ENCODE results near the gene GIPC2.
"Not testable (repeated sequence)": the region's sequence is repeated elsewhere in the genome, so short reads cannot be mapped to it uniquely, and the experiment has no call there.

Gene GIPC2

GRCh38 chr1:78079580-78079979 is 33.8 kb downstream of the GIPC2 start:
- no peak overlapping the region for H3K4me3 ChIP-seq (ENCODE audit: low read depth, low read length)
- H3K9me3 ChIP-seq (ENCODE audit: severe bottlenecking) = no peaks in the 10 kb centered on the region
- TF ChIP-seq CTCF (IDR thresholded peaks at IDR 0.05; ENCODE audit: low read depth, low read length) = no peak
- H3K27me3 ChIP-seq (ENCODE audit: insufficient read depth, low read depth, severe bottlenecking) = no peaks in the 10 kb centered on the region
- no peaks in the 10 kb centered on the region for H3K36me3 ChIP-seq
- H3K27ac ChIP-seq = no peak overlapping the region
- no peak for DNase-seq

- no peak overlapping the region for H3K27ac ChIP-seq
- no peaks in the 10 kb centered on the region for H3K27me3 ChIP-seq (ENCODE audit: insufficient read depth, low read depth, severe bottlenecking)
- DNase-seq = no peak
- H3K4me3 ChIP-seq (ENCODE audit: low read depth, low read length) = no peak overlapping the region
- TF ChIP-seq CTCF (IDR thresholded peaks at IDR 0.05; ENCODE audit: low read depth, low read length) = no peak
- H3K9me3 ChIP-seq (ENCODE audit: severe bottlenecking) = no peaks in the 10 kb centered on the region
- no peaks in the 10 kb centered on the region for H3K36me3 ChIP-seq
These were observed 35.0 kb downstream of the GIPC2 start for GRCh38 chr1:78080767-78081166.

- Histone ChIP-seq H3K36me3 (no peaks in the 10 kb centered on the region), H3K27me3 (ENCODE audit: insufficient read depth, low read depth, severe bottlenecking) (no peaks in the 10 kb centered on the region), H3K27ac (no peak overlapping the region), H3K4me3 (ENCODE audit: low read depth, low read length) (no peak overlapping the region), H3K9me3 (ENCODE audit: severe bottlenecking) (no peaks in the 10 kb centered on the region)
- no peak for TF ChIP-seq CTCF (IDR thresholded peaks at IDR 0.05; ENCODE audit: low read depth, low read length)
- DNase-seq = no peak
These were observed 36.5 kb downstream of the GIPC2 start for GRCh38 chr1:78081980-78082860.

DNA sequence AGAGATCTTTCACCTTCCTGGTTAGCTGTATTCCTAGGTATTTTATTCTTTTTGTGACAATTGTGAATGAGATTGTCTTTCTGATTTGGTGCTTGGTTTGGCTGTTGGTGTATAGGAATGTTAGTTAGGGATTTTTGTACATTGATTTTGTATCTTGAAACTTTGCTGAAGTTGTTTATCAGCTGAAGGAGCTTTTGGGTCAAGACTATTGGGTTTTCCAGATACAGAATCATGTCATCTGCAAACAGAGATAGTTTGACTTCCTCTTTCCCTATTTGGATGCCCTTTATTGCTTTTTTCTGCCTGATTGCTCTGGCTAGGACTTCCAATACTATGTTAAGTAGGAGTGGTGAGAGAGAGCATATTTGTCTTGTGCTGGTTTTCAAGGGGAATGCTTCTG is 38.9 kb downstream of the GIPC2 start:
- H3K27ac ChIP-seq; H3K9me3 ChIP-seq (ENCODE audit: severe bottlenecking); DNase-seq; H3K27me3 ChIP-seq (ENCODE audit: insufficient read depth, low read depth, severe bottlenecking); H3K4me3 ChIP-seq (ENCODE audit: low read depth, low read length); H3K36me3 ChIP-seq: not testable (repeated sequence)

DNA sequence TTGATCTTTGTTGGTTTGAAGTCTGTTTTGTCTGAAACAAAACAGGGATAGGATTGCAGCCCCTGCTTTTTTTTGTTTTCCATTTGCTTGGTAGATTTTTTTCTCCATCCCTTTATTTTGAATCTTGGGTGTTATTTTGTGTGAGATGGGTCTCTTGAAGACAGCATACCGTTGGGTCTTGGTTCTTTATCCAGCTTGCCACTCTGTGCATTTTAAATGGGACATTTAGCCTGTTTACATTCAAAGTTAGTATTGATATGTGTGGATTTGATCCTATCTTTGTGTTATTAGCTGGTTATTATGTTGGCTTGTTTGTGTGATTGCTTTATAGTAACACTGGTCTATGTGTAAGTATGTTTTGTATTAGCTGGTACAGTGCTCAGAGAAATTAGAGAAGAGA is 40.9 kb downstream of the GIPC2 start:
- no peak for TF ChIP-seq CTCF (IDR thresholded peaks at IDR 0.05; ENCODE audit: low read depth, low read length)
- Histone ChIP-seq H3K9me3 (ENCODE audit: severe bottlenecking) (no peaks in the 10 kb centered on the region), H3K36me3 (no peaks in the 10 kb centered on the region)

GRCh38 chr1:78088015-78088414 is 42.2 kb downstream of the GIPC2 start:
- Histone ChIP-seq H3K9me3 (ENCODE audit: severe bottlenecking) (no peaks in the 10 kb centered on the region), H3K36me3 (no peaks in the 10 kb centered on the region), H3K27ac (no peak overlapping the region), H3K4me3 (ENCODE audit: low read depth, low read length) (no peak overlapping the region), H3K27me3 (ENCODE audit: insufficient read depth, low read depth, severe bottlenecking) (no peaks in the 10 kb centered on the region)
- no peak for DNase-seq
- no peak for TF ChIP-seq CTCF (IDR thresholded peaks at IDR 0.05; ENCODE audit: low read depth, low read length)

More for the DNA sequence above, 40.9 kb downstream of the GIPC2 start:
- Histone ChIP-seq H3K27me3 (ENCODE audit: insufficient read depth, low read depth, severe bottlenecking) (no peaks in the 10 kb centered on the region), H3K27ac (no peak overlapping the region), H3K4me3 (ENCODE audit: low read depth, low read length) (no peak overlapping the region)
- DNase-seq = no peak

All from WERI-Rb-1 (cell line).